CD4-positive, alpha-beta T cell (primary cell): ENCODE measurements around the gene HDDC3. TPM values are rescaled to one million over a fixed set of nuclear protein-coding genes. Genes with fewer than 3 reads are reported as not detected.

Experiments
- ATAC-seq: fragments of 200-7000 bp; cut with Tn5 transposase; one replicate; pipeline ENCODE4 v1.10.0; 2022; ENCODE audit warnings: mild to moderate bottlenecking; ENCODE audit not compliant: poor library complexity
- CTCF ChIA-PET: fragments of 350-600 bp; sonication (Branson Sonifier 250); formaldehyde crosslinking; loops from one replicate; lab custom pipeline; 2021; ENCODE audit warnings: antibody characterized with exemption, inconsistent platforms; lab: Charles Lee
- POLR2A ChIA-PET: fragments of 350-600 bp; sonication (Branson Sonifier 250); formaldehyde crosslinking; loops from one replicate; lab custom pipeline; 2021; ENCODE audit warnings: antibody characterized with exemption, inconsistent platforms; lab: Charles Lee
- DNase-seq, 14 experiments: peaks; one replicate each; pipeline ENCODE4 v3.0.0-alpha.2; 2013 to 2020; ENCODE audit warnings: mixed read lengths in 2 of 14
- H3K27ac ChIP-seq, 2 donors: one replicate each; pipeline versions ENCODE4 v1.5.1 to v1.7.0; 2013; ENCODE audit warnings: low read length in 2 of 2, low read depth in 1 of 2, mild to moderate bottlenecking in 1 of 2
- H3K27me3 ChIP-seq, 2 experiments: 1 replicate in 1 of 2; 2 replicates in 1 of 2; pipeline versions ENCODE4 v1.6.1 to v1.7.0; 2013; ENCODE audit warnings: low read length in 2 of 2, control low read depth in 1 of 2, mild to moderate bottlenecking in 1 of 2, moderate library complexity in 1 of 2; ENCODE audit not compliant: insufficient read depth in 2 of 2, control insufficient read depth in 1 of 2
- H3K36me3 ChIP-seq: one replicate; pipeline ENCODE4 v1.6.1; 2013; ENCODE audit warnings: low read length, control low read depth; ENCODE audit not compliant: insufficient read depth
- H3K4me1 ChIP-seq: one replicate; pipeline ENCODE4 v1.6.1; 2013; ENCODE audit warnings: low read length, control low read depth; ENCODE audit not compliant: insufficient read depth
- H3K4me3 ChIP-seq: one replicate; pipeline ENCODE4 v1.5.1; 2013; ENCODE audit warnings: mild to moderate bottlenecking, low read length, moderate library complexity
- H3K9me3 ChIP-seq, 2 experiments: 1 replicate in 1 of 2; 2 replicates in 1 of 2; pipeline versions ENCODE4 v1.6.1 to v1.7.0; 2013; ENCODE audit warnings: low read length in 2 of 2, mild to moderate bottlenecking in 2 of 2, control low read depth in 1 of 2, moderate library complexity in 1 of 2; ENCODE audit not compliant: control insufficient read depth in 1 of 2, insufficient read depth in 1 of 2
- H3K27ac Mint-ChIP-seq: one replicate; pipeline ENCODE4 v1.8.0; 2020; ENCODE audit warnings: mixed read lengths
- H3K27me3 Mint-ChIP-seq: one replicate; pipeline ENCODE4 v1.8.0; 2021; ENCODE audit warnings: mixed read lengths
- H3K36me3 Mint-ChIP-seq: one replicate; pipeline ENCODE4 v1.8.0; 2021; ENCODE audit warnings: low read depth, mixed read lengths
- H3K4me1 Mint-ChIP-seq: one replicate; pipeline ENCODE4 v1.8.0; 2021; ENCODE audit warnings: low read depth, mixed read lengths
- H3K4me3 Mint-ChIP-seq: one replicate; pipeline ENCODE4 v1.8.0; 2020; ENCODE audit warnings: mild to moderate bottlenecking, mixed read lengths
- H3K9me3 Mint-ChIP-seq: one replicate; pipeline ENCODE4 v1.8.0; 2020; ENCODE audit warnings: mixed read lengths
- intact Hi-C, 2 experiments: fragments of 100-400 bp; cut with DNase I in 1 of 2; cut with micrococcal nuclease in 1 of 2; formaldehyde crosslinking; loops; one replicate each; pipeline versions ENCODE4 v1.15.1 to v1.9.0; 2023 to 2025; cut with DNase I, micrococcal nuclease
- total RNA-seq, 174 experiments: library from RNA in 2 of 174; stranded (reverse) in 2 of 174; gene quantifications; one replicate each; pipeline ENCODE4 v1.2.3 and lab custom pipeline; 2021 to 2026
- TF ChIP-seq, protein P1 (sequence below): fragments of 200-600 bp; IDR thresholded peaks from one replicate; pipeline ENCODE4 v1.8.0; 2022; ENCODE audit warnings: antibody characterized with exemption, mild to moderate bottlenecking

Gene HDDC3
- total RNA-seq, 2 experiments from 2014 or later: 9.9 to 10.8 TPM

DNA sequence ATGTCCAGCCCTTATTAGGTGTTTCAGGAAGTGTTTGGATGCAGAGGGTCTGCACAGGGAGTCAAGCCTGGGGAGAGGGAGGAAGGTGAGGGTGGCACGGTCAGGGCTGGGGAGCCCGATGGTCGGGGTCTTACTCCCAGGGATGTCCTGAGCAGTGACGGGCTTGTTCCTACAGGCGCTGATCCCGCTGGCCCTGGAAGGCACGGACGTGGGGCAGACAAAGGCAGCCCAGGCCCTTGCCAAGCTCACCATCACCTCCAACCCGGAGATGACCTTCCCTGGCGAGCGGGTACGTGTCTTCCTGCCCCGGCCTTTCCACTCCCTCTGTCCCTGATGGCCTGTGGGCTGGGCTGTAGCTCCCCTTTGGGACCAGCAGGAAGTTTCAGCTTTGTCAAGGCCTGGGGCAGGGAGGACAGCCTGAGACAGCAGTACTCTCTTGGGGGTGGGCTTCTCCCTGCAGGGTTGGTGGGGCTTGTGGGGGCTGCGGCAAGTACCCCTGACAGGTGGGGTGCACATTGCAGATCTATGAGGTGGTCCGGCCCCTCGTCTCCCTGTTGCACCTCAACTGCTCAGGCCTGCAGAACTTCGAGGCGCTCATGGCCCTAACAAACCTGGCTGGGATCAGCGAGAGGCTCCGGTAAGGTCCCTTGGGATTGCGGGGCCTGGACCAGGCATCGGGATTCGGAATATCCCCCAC is 17.8 kb upstream of the HDDC3 start:
- Mint-ChIP-seq H3K27ac (no peak overlapping the region), H3K4me3 (no peak overlapping the region), H3K36me3 (peaks cover 72% of the 10 kb centered on the region), H3K9me3 (no peaks in the 10 kb centered on the region), H3K27me3 (no peaks in the 10 kb centered on the region), H3K4me1 (no peaks in the 10 kb centered on the region)
- peak in 1 of 14 experiments; percentile 14 for DNase-seq
- intact Hi-C loops: no loop called here
- no peaks in the 10 kb centered on the region for H3K9me3 ChIP-seq
- peaks cover 9% of the 10 kb centered on the region for H3K4me1 ChIP-seq
- TF ChIP-seq, protein P1, sequence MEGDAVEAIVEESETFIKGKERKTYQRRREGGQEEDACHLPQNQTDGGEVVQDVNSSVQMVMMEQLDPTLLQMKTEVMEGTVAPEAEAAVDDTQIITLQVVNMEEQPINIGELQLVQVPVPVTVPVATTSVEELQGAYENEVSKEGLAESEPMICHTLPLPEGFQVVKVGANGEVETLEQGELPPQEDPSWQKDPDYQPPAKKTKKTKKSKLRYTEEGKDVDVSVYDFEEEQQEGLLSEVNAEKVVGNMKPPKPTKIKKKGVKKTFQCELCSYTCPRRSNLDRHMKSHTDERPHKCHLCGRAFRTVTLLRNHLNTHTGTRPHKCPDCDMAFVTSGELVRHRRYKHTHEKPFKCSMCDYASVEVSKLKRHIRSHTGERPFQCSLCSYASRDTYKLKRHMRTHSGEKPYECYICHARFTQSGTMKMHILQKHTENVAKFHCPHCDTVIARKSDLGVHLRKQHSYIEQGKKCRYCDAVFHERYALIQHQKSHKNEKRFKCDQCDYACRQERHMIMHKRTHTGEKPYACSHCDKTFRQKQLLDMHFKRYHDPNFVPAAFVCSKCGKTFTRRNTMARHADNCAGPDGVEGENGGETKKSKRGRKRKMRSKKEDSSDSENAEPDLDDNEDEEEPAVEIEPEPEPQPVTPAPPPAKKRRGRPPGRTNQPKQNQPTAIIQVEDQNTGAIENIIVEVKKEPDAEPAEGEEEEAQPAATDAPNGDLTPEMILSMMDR: no peak
- ChIA-PET CTCF (no interaction called here), POLR2A (no interaction called here)
- H3K4me3 ChIP-seq: no peak overlapping the region
- H3K36me3 ChIP-seq: peaks cover 68% of the 10 kb centered on the region
- H3K27ac ChIP-seq: no peak overlapping the region
- no peaks in the 10 kb centered on the region for H3K27me3 ChIP-seq
- ATAC-seq: no peak

GRCh38 chr15:90948506-90948905 is 16.2 kb upstream of the HDDC3 start:
- Histone ChIP-seq H3K4me1 (no peaks in the 10 kb centered on the region), H3K27me3 (no peaks in the 10 kb centered on the region), H3K4me3 (no peak overlapping the region), H3K9me3 (no peaks in the 10 kb centered on the region), H3K36me3 (peaks cover 76% of the 10 kb centered on the region), H3K27ac (no peak overlapping the region)
- intact Hi-C loops: no loop called here
- ChIA-PET POLR2A (interaction anchor here (3.6 kb wide), 1 partner anchor 14 kb away, joined by 15 read pairs; the partner anchor contains the start of gene UNC45A), CTCF (interaction anchor here (1.3 kb wide), 1 partner anchor 17 kb away, joined by 4 read pairs; the partner anchor contains the start of gene HDDC3)
- no peak overlapping the region for H3K27ac Mint-ChIP-seq
- TF ChIP-seq, protein P1: no peak
- no peaks in the 10 kb centered on the region for H3K4me1 Mint-ChIP-seq
- H3K36me3 Mint-ChIP-seq: peaks cover 79% of the 10 kb centered on the region
- DNase-seq: no peak
- no peak for ATAC-seq
- H3K27me3 Mint-ChIP-seq: no peaks in the 10 kb centered on the region
- H3K4me3 Mint-ChIP-seq: no peak overlapping the region
- H3K9me3 Mint-ChIP-seq: no peaks in the 10 kb centered on the region

GRCh38 chr15:90947577-90948357 is 15.4 kb upstream of the HDDC3 start:
- Mint-ChIP-seq H3K36me3 (peaks cover 81% of the 10 kb centered on the region), H3K4me3 (no peak overlapping the region), H3K4me1 (no peaks in the 10 kb centered on the region), H3K9me3 (no peaks in the 10 kb centered on the region), H3K27me3 (no peaks in the 10 kb centered on the region), H3K27ac (no peak overlapping the region)
- H3K4me1 ChIP-seq: no peaks in the 10 kb centered on the region
- H3K27ac ChIP-seq: no peak overlapping the region
- ChIA-PET CTCF (interaction anchor here (1.3 kb wide), 1 partner anchor 16 kb away, joined by 4 read pairs; the partner anchor contains the start of gene HDDC3), POLR2A (interaction anchor here (3.6 kb wide), 1 partner anchor 13 kb away, joined by 15 read pairs; the partner anchor contains the start of gene UNC45A)
- H3K36me3 ChIP-seq: peaks cover 81% of the 10 kb centered on the region
- TF ChIP-seq, protein P1: no peak
- DNase-seq: peak in 1 of 14 experiments; percentile 12
- no peaks in the 10 kb centered on the region for H3K27me3 ChIP-seq
- no peaks in the 10 kb centered on the region for H3K9me3 ChIP-seq
- no peak for ATAC-seq
- intact Hi-C loops: no loop called here
- no peak overlapping the region for H3K4me3 ChIP-seq
